ENCODE measurements around the gene RANBP17. TPM values are rescaled to one million over a fixed set of nuclear protein-coding genes. Genes with fewer than 3 reads are reported as not detected.
A peak's percentile ranks its signal among the peaks of the same experiment; 100 is the strongest.

The RANBP17 gene
- total and polyA plus RNA-seq, 8 donors: 3.5 to 11.3 (median 7.9) TPM

- 27 to 34% methylated on average over 6 of the region's 6 CpGs for WGBS, 2 donors
- ATAC-seq (peak in 2 of 4 donors; percentile 48 to 49), DNase-seq (peak in 1 of 6 donors; percentile 9), FAIRE-seq (no peak)
- Histone ChIP-seq H3K36me3 (no peaks in the 10 kb centered on the region), H3K4me3 (no peak overlapping the region), H3K4me1 (no peaks in the 10 kb centered on the region), H3K27me3 (no peaks in the 10 kb centered on the region), H3K9me3 (no peaks in the 10 kb centered on the region), H3K27ac (no peak overlapping the region)
- peak in 1 of 4 donors; percentile 8 for TF ChIP-seq CTCF (IDR thresholded peaks at IDR 0.05)
- intact Hi-C loops (cut with DNase I): loop anchor here in 1 of 3 donors (10.0 kb wide), 1 partner anchor 127 kb away; no protein-coding TSS in a partner anchor
Observed at GRCh38 chr5:171207256-171207847, 345.5 kb downstream of the RANBP17 start.

- H3K27ac ChIP-seq: no peak overlapping the region
- WGBS, 2 donors: 93 to 94% methylated on average over 2 of the region's 2 CpGs
Observed at GRCh38 chr5:171221916-171222315, 360.1 kb downstream of the RANBP17 start.

GRCh38 chr5:171223927-171224326, 362.1 kb downstream of the RANBP17 start:
- Histone ChIP-seq H3K36me3 (no peaks in the 10 kb centered on the region), H3K27me3 (no peaks in the 10 kb centered on the region), H3K9me3 (no peaks in the 10 kb centered on the region), H3K27ac (no peak overlapping the region), H3K4me3 (no peak overlapping the region), H3K4me1 (no peaks in the 10 kb centered on the region)
- WGBS, 2 donors: 87 to 95% methylated on average over 1 of the region's 1 CpG
- DNase-seq (no peak), ATAC-seq (no peak), FAIRE-seq (no peak)
- no peak for TF ChIP-seq CTCF (IDR thresholded peaks at IDR 0.05)
- intact Hi-C loops (cut with DNase I): no loop called here

More at GRCh38 chr5:171221916-171222315, 360.1 kb downstream of the RANBP17 start:
- intact Hi-C loops (cut with DNase I): no loop called here
- no peaks in the 10 kb centered on the region for H3K4me1 ChIP-seq
- DNase-seq: no peak
- no peaks in the 10 kb centered on the region for H3K9me3 ChIP-seq
- no peak for TF ChIP-seq CTCF (IDR thresholded peaks at IDR 0.05)
- H3K36me3 ChIP-seq: no peaks in the 10 kb centered on the region
- no peak for FAIRE-seq
- H3K4me3 ChIP-seq: no peak overlapping the region
- no peaks in the 10 kb centered on the region for H3K27me3 ChIP-seq
- ATAC-seq: no peak

- H3K27ac ChIP-seq: no peak overlapping the region
- H3K4me3 ChIP-seq: no peak overlapping the region
- H3K4me1 ChIP-seq: no peaks in the 10 kb centered on the region
- no peak for TF ChIP-seq CTCF (IDR thresholded peaks at IDR 0.05)
- H3K27me3 ChIP-seq: no peaks in the 10 kb centered on the region
- ATAC-seq (no peak), DNase-seq (no peak), FAIRE-seq (no peak)
- H3K9me3 ChIP-seq: no peaks in the 10 kb centered on the region
- 91 to 96% methylated on average over 5 of the region's 5 CpGs for WGBS, 2 donors
- intact Hi-C loops (cut with DNase I): no loop called here
- H3K36me3 ChIP-seq: no peaks in the 10 kb centered on the region
Observed at GRCh38 chr5:171226096-171226754, 364.4 kb downstream of the RANBP17 start.

GRCh38 chr5:171226864-171227263, 365.0 kb downstream of the RANBP17 start:
- intact Hi-C loops (cut with DNase I): no loop called here
- Histone ChIP-seq H3K36me3 (no peaks in the 10 kb centered on the region), H3K27me3 (no peaks in the 10 kb centered on the region), H3K4me3 (no peak overlapping the region), H3K27ac (no peak overlapping the region), H3K4me1 (no peaks in the 10 kb centered on the region), H3K9me3 (no peaks in the 10 kb centered on the region)
- no peak for FAIRE-seq
- no peak for DNase-seq
- no peak for ATAC-seq
- no peak for TF ChIP-seq CTCF (IDR thresholded peaks at IDR 0.05)
- 93 to 100% methylated on average over 1 of the region's 1 CpG for WGBS, 2 donors

All from pancreas (tissue), 10 donors.